HG03521 (cell line): ENCODE data around the gene GLS.

Source experiments
- ATAC-seq: cut with Tn5 transposase; IDR thresholded peaks from one replicate; pipeline ENCODE4 v1.9.1; 2021; ENCODE audit warnings: mild to moderate bottlenecking, moderate library complexity; ENCODE audit not compliant: unreplicated experiment

GLS gene

GRCh38 chr2:191009541-191010374 is 129.1 kb downstream of the GLS start:
- no peak for ATAC-seq

GRCh38 chr2:191010887-191011885 is 130.6 kb downstream of the GLS start:
- no peak for ATAC-seq

GRCh38 chr2:191012346-191012745 is 131.7 kb downstream of the GLS start:
- ATAC-seq, result no peak

GRCh38 chr2:191012845-191013681 is 132.4 kb downstream of the GLS start:
- no peak for ATAC-seq

GRCh38 chr2:191013682-191013931 is 133.0 kb downstream of the GLS start:
- no peak for ATAC-seq

- peak; percentile 79 for ATAC-seq
Measured at GRCh38 chr2:191013932-191014652, 133.5 kb downstream of the GLS start, which contains the start of gene STAT1. Gene STAT1 (minus strand): TSS chr2:191014171. CDS start chr2:191010003, 4,168 bp downstream.

- ATAC-seq, result peak; percentile 3
Measured at GRCh38 chr2:191014653-191015020, 134.0 kb downstream of the GLS start.
